Measurements from ENCODE around the gene STING1. TPM values are rescaled to one million over a fixed set of nuclear protein-coding genes. Genes with fewer than 3 reads are reported as not detected.
A peak's percentile ranks its signal among the peaks of the same experiment; 100 is the strongest.

STING1 gene
- total and polyA plus RNA-seq, 4 donors: 54.3 to 204 (median 129) TPM

DNA sequence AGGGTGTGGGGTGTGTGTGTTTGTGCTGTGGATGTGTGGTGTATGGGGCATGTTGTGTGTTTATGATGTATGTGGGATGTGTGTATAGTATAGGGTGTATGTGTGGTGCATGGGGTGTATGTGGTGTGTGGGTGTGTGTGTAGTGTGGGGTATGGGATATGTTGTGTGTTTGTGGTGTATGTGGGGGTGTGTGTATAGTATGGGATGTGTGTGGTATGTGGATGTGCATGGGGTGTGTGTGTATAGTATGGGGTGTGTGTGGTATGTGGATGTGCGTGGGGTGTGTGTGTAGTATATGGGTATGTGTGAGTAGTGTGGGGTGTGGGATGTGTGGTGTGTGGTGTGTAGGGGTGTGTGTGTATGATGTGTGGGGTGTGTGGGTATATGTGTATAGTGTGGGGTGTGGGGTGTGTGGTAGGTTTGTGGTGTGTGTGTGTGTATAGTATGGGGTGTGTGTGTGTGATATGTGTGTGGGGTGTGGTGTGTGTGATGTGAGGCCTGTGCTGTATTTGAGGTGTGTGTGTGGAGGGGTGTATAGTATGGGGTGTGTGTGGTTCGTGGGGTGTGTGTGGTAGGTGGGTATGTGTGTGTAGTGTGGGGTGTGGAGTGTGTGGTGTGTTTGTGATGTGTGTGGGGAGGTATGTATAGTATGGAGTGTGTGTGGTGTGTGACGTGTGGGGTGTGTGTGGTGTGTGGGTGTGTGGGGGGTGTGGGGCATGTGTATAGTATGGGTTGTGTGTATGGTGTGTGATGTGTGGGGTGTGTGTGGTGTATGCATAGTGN is 30.5 kb downstream of the STING1 start:
- no peak overlapping the region for H3K4me3 ChIP-seq
- peaks cover 0 to 2% (median 0%) of the 10 kb centered on the region in 5 donors for H3K4me1 ChIP-seq (ENCODE audit: control insufficient read depth in 5 of 5, insufficient read depth in 5 of 5, low read length in 5 of 5)
- peaks cover 0 to 2% (median 0%) of the 10 kb centered on the region in 4 donors for H3K9me3 ChIP-seq (ENCODE audit: control insufficient read depth in 4 of 4, insufficient read depth in 3 of 4, low read length in 3 of 4)
- ATAC-seq (ENCODE audit: insufficient read depth, low FRiP score): no peak
- no peak overlapping the region for H3K27ac ChIP-seq (ENCODE audit: low read depth in 1 of 2, low read length in 1 of 2)
- TF ChIP-seq, protein P1, sequence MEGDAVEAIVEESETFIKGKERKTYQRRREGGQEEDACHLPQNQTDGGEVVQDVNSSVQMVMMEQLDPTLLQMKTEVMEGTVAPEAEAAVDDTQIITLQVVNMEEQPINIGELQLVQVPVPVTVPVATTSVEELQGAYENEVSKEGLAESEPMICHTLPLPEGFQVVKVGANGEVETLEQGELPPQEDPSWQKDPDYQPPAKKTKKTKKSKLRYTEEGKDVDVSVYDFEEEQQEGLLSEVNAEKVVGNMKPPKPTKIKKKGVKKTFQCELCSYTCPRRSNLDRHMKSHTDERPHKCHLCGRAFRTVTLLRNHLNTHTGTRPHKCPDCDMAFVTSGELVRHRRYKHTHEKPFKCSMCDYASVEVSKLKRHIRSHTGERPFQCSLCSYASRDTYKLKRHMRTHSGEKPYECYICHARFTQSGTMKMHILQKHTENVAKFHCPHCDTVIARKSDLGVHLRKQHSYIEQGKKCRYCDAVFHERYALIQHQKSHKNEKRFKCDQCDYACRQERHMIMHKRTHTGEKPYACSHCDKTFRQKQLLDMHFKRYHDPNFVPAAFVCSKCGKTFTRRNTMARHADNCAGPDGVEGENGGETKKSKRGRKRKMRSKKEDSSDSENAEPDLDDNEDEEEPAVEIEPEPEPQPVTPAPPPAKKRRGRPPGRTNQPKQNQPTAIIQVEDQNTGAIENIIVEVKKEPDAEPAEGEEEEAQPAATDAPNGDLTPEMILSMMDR (IDR thresholded peaks at IDR 0.05; ENCODE audit: control extremely low read depth, extremely low read depth): no peak
- no peak for DNase-seq
- 80 to 84% methylated on average over 3 of the region's 3 CpGs for WGBS, 2 donors
- no peaks in the 10 kb centered on the region for H3K27me3 ChIP-seq (ENCODE audit: control insufficient read depth in 3 of 3, insufficient read depth in 3 of 3, low read length in 2 of 3)
- H3K36me3 ChIP-seq (ENCODE audit: control insufficient read depth in 4 of 4, insufficient read depth in 4 of 4, low read length in 4 of 4): peaks cover 0 to 25% (median 0%) of the 10 kb centered on the region in 4 donors
- no peak overlapping the region for H3K9ac ChIP-seq (ENCODE audit: insufficient read depth in 1 of 2, low read length in 2 of 2)

DNA sequence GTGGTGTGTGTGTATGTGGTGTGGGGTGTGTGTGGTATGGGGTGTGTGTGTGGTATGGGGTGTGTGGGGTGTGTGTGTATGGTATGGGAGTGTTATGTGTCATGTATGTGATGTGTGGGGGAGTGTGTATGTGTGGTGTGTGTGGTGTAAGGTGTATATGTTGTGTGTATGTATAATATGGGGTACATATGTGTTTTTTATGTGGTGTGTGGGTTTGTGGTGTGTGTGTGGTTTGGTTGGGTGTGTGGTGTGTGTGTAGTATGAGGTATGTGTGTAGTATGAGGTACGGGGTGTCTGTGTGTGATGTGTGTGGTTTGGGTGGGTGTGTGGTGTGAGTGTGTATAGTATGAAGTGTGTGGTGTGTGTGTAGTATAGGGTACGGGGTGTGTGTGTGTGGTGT is 31.4 kb downstream of the STING1 start:
- ATAC-seq (ENCODE audit: insufficient read depth, low FRiP score) (no peak), DNase-seq (no peak)
- Histone ChIP-seq H3K36me3 (ENCODE audit: control insufficient read depth in 4 of 4, insufficient read depth in 4 of 4, low read length in 4 of 4) (peaks cover 0 to 25% (median 0%) of the 10 kb centered on the region in 4 donors), H3K9me3 (ENCODE audit: control insufficient read depth in 4 of 4, insufficient read depth in 3 of 4, low read length in 3 of 4) (peaks cover 0 to 2% (median 0%) of the 10 kb centered on the region in 4 donors), H3K4me1 (ENCODE audit: control insufficient read depth in 5 of 5, insufficient read depth in 5 of 5, low read length in 5 of 5) (peaks cover 0 to 4% (median 0%) of the 10 kb centered on the region in 5 donors), H3K27ac (ENCODE audit: low read depth in 1 of 2, low read length in 1 of 2) (peak overlapping the region in 1 of 2 donors; percentile 27), H3K4me3 (no peak overlapping the region), H3K9ac (ENCODE audit: insufficient read depth in 1 of 2, low read length in 2 of 2) (no peak overlapping the region), H3K27me3 (ENCODE audit: control insufficient read depth in 3 of 3, insufficient read depth in 3 of 3, low read length in 2 of 3) (no peaks in the 10 kb centered on the region)
- TF ChIP-seq, protein P1 (IDR thresholded peaks at IDR 0.05; ENCODE audit: control extremely low read depth, extremely low read depth): no peak
- WGBS, 2 donors: 93 to 94% methylated on average over 2 of the region's 2 CpGs

DNA sequence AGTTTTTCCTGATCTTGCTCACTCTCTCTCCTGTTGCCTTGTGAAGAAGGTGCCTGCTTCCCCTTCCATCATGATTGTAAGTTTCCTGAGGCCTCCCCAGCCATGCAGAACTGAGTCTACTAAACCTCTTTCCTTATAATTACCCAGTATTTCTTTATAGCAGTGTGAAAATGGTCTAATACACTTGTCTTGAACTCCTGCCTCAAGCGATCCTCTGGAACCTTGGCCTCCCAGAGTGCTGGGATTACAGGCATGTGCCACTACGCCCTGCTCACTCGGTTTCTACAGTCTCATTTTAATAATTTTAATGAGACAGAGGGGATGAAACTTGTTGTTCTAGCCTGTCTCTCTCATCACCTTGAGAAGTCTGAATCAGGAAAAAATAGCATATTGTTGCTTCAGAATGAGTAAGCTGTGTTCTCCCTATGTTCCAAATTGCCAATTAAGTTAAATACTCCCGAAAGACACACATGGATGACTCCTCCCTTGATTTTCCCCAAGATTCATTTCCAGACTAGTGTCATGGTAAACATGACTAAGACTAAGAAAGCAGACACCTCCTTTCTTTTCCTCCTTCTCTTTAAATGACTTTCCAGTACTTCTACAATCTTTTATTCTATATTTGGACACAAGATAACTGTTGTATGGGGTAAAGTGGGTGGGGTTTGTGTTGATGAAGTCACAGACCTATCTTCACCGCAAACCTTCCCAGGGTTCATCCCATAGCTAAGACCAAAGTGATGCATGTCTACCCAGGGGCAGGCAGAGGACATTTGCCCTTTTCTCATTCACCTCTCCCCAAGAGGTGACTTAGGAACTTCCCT is 35.4 kb downstream of the STING1 start:
- DNase-seq: no peak
- no peak for ATAC-seq (ENCODE audit: insufficient read depth, low FRiP score)

More for the DNA sequence above, 35.4 kb downstream of the STING1 start:
- H3K27me3 ChIP-seq (ENCODE audit: control insufficient read depth in 3 of 3, insufficient read depth in 3 of 3, low read length in 2 of 3): no peaks in the 10 kb centered on the region
- peaks cover 0 to 7% (median 0%) of the 10 kb centered on the region in 5 donors for H3K4me1 ChIP-seq (ENCODE audit: control insufficient read depth in 5 of 5, insufficient read depth in 5 of 5, low read length in 5 of 5)
- no peak overlapping the region for H3K27ac ChIP-seq (ENCODE audit: low read depth in 1 of 2, low read length in 1 of 2)
- no peak overlapping the region for H3K9ac ChIP-seq (ENCODE audit: insufficient read depth in 1 of 2, low read length in 2 of 2)
- no peak overlapping the region for H3K4me3 ChIP-seq
- peaks cover 0 to 16% (median 0%) of the 10 kb centered on the region in 4 donors for H3K36me3 ChIP-seq (ENCODE audit: control insufficient read depth in 4 of 4, insufficient read depth in 4 of 4, low read length in 4 of 4)
- 84 to 94% methylated on average over 5 of the region's 5 CpGs for WGBS, 2 donors
- TF ChIP-seq, protein P1 (IDR thresholded peaks at IDR 0.05; ENCODE audit: control extremely low read depth, extremely low read depth): no peak
- H3K9me3 ChIP-seq (ENCODE audit: control insufficient read depth in 4 of 4, insufficient read depth in 3 of 4, low read length in 3 of 4): no peaks in the 10 kb centered on the region

Measured in lung (tissue), 12 donors.